GM12878 (cell line): ENCODE data around the gene TIAM1. TPM values are rescaled to one million over a fixed set of nuclear protein-coding genes. Genes with fewer than 3 reads are reported as not detected.

ENCODE experiments used
- ATAC-seq: fragments of 200-7000 bp; cut with Tn5 transposase; 3 replicates; pipeline ENCODE4 v1.9.1; 2020; ENCODE audit warnings: mild to moderate bottlenecking, moderate library complexity
- BruUV-seq: library from RNA; stranded (reverse); fragments of 400-500 nt; replicated peaks from 2 replicates; lab custom pipeline; 2021; lab: Mats Ljungman, UMichigan
- CTCF ChIA-PET: fragments of 300-600 bp; sonication (Branson Sonifier 250); formaldehyde crosslinking; extraction: SDS; loops from one replicate; lab custom pipeline; 2021; ENCODE audit warnings: inconsistent platforms; lab: Yijun Ruan, JAX
- POLR2A ChIA-PET: fragments of 350-600 bp; formaldehyde crosslinking; extraction: SDS; loops from one replicate; lab custom pipeline; 2021; ENCODE audit warnings: inconsistent platforms; lab: Charles Lee
- RAD21 ChIA-PET: fragments of 300-600 bp; sonication (Branson Sonifier 250); formaldehyde crosslinking; loops from one replicate; lab custom pipeline; 2023; ENCODE audit warnings: antibody characterized with exemption; ENCODE audit not compliant: unreplicated experiment; lab: Charles Lee
- SMC1A ChIA-PET: fragments of 300-600 bp; sonication (Branson Sonifier 250); formaldehyde crosslinking; loops from one replicate; lab custom pipeline; 2023; ENCODE audit not compliant: unreplicated experiment, uncharacterized antibody; lab: Charles Lee
- DNase-seq: peaks from one replicate; pipeline ENCODE4 v3.0.0-alpha.2; 2011; ENCODE audit warnings: low read depth, low spot score
- FAIRE-seq: peaks from 3 replicates; lab custom pipeline; 2011; peaks lifted over from hg19 to GRCh38; lab: Jason Lieb, UNC
- H2AFZ ChIP-seq: 2 replicates; pipeline ENCODE4 v1.6.0; 2011; ENCODE audit warnings: low read depth, low read length, control low read depth; ENCODE audit not compliant: control insufficient read depth
- H3K27ac ChIP-seq: 2 replicates; pipeline ENCODE4 v1.5.1; 2011; ENCODE audit warnings: control low read depth; ENCODE audit not compliant: control insufficient read depth, insufficient read depth
- H3K27me3 ChIP-seq, 2 experiments: replicated peaks in 1 of 2; 2 replicates each; pipeline versions ENCODE4 v1.6.0 to v1.6.1; 2011; ENCODE audit warnings: low read length in 1 of 2; ENCODE audit not compliant: control insufficient read depth in 2 of 2, insufficient read depth in 2 of 2
- H3K36me3 ChIP-seq, 2 experiments: 2 replicates each; pipeline ENCODE4 v1.5.1; 2011; ENCODE audit warnings: low read length in 1 of 2; ENCODE audit not compliant: control insufficient read depth in 2 of 2, insufficient read depth in 2 of 2
- H3K4me1 ChIP-seq: 2 replicates; pipeline ENCODE4 v1.6.1; 2011; ENCODE audit warnings: mild to moderate bottlenecking, low read length, moderate library complexity, mixed read lengths; ENCODE audit not compliant: control insufficient read depth, insufficient read depth
- H3K4me2 ChIP-seq: 2 replicates; pipeline ENCODE4 v1.6.0; 2011; ENCODE audit warnings: control low read depth; ENCODE audit not compliant: control insufficient read depth, insufficient read depth
- H3K4me3 ChIP-seq: fragments of 200-600 bp; sonication (generic); 2 replicates; pipeline ENCODE4 v1.5.1; 2016
- H3K79me2 ChIP-seq: 2 replicates; pipeline ENCODE4 v1.6.0; 2011; ENCODE audit warnings: low read length; ENCODE audit not compliant: control insufficient read depth, insufficient read depth
- H3K9ac ChIP-seq: 2 replicates; pipeline ENCODE4 v1.8.0; 2011; ENCODE audit warnings: low read length, control low read depth, mixed read lengths; ENCODE audit not compliant: control insufficient read depth, insufficient read depth
- H3K9me3 ChIP-seq: replicated peaks from 3 replicates; pipeline ENCODE4 v1.5.1; 2011; ENCODE audit warnings: mild to moderate bottlenecking, low read length; ENCODE audit not compliant: control insufficient read depth, insufficient read depth
- H4K20me1 ChIP-seq: 2 replicates; pipeline ENCODE4 v1.6.0; 2011; ENCODE audit not compliant: control insufficient read depth, insufficient read depth
- EP300 ChIP-seq, 2 experiments: fragments of 150-350 bp in 1 of 2; IDR thresholded peaks; 2 replicates each; pipeline ENCODE4 v1.6.1; 2011 to 2012; ENCODE audit warnings: low read depth in 2 of 2, low read length in 2 of 2, borderline replicate concordance in 1 of 2, improper control_type of control experiment in 1 of 2, inconsistent platforms in 1 of 2; ENCODE audit not compliant: control insufficient read depth in 1 of 2
- FOXK2 ChIP-seq: fragments of 450-650 bp; IDR thresholded peaks from 2 replicates; pipeline ENCODE4 v1.6.1; 2017; ENCODE audit warnings: mild to moderate bottlenecking, moderate library complexity
- IRF4 ChIP-seq: IDR thresholded peaks from 2 replicates; pipeline ENCODE4 v1.6.1; 2011; ENCODE audit warnings: low read depth, low read length
- KLF5 ChIP-seq: fragments of 450-650 bp; IDR thresholded peaks from 2 replicates; pipeline ENCODE4 v1.6.1; 2014; ENCODE audit warnings: mild to moderate bottlenecking; ENCODE audit not compliant: partially characterized antibody
- NR2C1 ChIP-seq: fragments of 450-650 bp; IDR thresholded peaks from 2 replicates; pipeline ENCODE4 v1.6.1; 2017; ENCODE audit warnings: antibody characterized with exemption, mild to moderate bottlenecking, moderate library complexity
- WGBS: methylation state at CpG from one replicate; pipeline ENCODE4 v1.1.6; 2016; ENCODE audit warnings: low lambda C conversion rate; ENCODE audit not compliant: insufficient replicate concordance, insufficient coverage; ENCODE audit errors: missing lambda C conversion rate; 5-methylcytosine and 5-hydroxymethylcytosine counted together
- in situ Hi-C: fragments of 300-500 bp; cut with MboI; formaldehyde crosslinking; loops from 9 replicates; pipeline ENCODE4 v1.14.3; 2018; ENCODE audit warnings: mixed read lengths
- intact Hi-C: fragments of 100-400 bp; cut with micrococcal nuclease; formaldehyde crosslinking; loops from one replicate; pipeline ENCODE4 v1.14.2; 2022; ENCODE audit not compliant: unreplicated experiment
- polyA plus RNA-seq, 11 experiments: library from polyadenylated mRNA; depleted of rRNA in 4 of 11; unstranded in 6 of 11; stranded (reverse) in 5 of 11; fragments of >200 nt; fragmentation: Nextera tagmentation in 4 of 11; fragmentation: Illumina TruSeq in 1 of 11; extraction: Ambion mirVana in 4 of 11; extraction: Trizol in 1 of 11; gene quantifications; 1 replicate in 1 of 11; 2 replicates in 10 of 11; pipeline versions ENCODE4 v1.2.1 to v1.2.3, GENCODE V29; 2011 to 2016; ENCODE audit warnings: inconsistent platforms in 2 of 11, missing spikeins in 2 of 11, low read depth in 1 of 11
- total RNA-seq, 4 experiments: library from RNA; depleted of rRNA in 3 of 4; stranded (reverse); fragments of >200 nt in 3 of 4; fragmentation: Illumina TruSeq in 1 of 4; extraction: Trizol in 1 of 4; gene quantifications; 2 replicates each; pipeline versions ENCODE4 v1.2.1 to v1.2.3, GENCODE V29; 2013 to 2021
- TF ChIP-seq, protein P1 (sequence below): fragments of 450-650 bp; IDR thresholded peaks from 2 replicates; pipeline ENCODE4 v1.6.1; 2018; ENCODE audit warnings: mild to moderate bottlenecking, low read depth, moderate library complexity; ENCODE audit not compliant: partially characterized antibody

Gene TIAM1
- total and polyA plus RNA-seq, 10 of the 15 experiments (the other 5 are each of a cell fraction or from before 2014, with no cell fraction given), result 0.31 to 35.9 (median 0.78) TPM

DNA sequence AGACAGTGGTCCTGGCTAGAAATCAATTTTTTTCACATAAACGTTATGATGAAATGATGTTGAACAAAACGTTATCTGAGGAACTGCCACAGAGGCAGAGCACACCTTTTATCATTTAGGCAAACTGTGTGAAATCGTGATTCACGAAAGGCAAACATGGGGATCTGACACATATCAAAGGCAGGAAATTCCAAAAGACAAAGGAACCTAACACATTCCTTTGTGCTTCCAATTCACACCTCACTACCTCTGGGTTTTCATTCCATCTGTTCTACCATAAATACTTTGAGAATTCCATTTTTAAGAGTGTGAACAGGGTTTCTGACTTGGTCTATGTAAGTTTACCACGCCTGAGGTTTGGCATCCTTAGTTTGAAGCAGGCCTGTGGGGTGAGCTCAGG is 186.3 kb downstream of the TIAM1 start:
- Histone ChIP-seq H2AFZ (no peak overlapping the region), H3K4me1 (no peaks in the 10 kb centered on the region), H3K4me2 (no peak overlapping the region), H3K27me3 (no peaks in the 10 kb centered on the region), H3K36me3 (no peaks in the 10 kb centered on the region), H3K4me3 (no peak overlapping the region), H3K79me2 (no peaks in the 10 kb centered on the region), H3K27ac (no peak overlapping the region), H3K9me3 (0 out of 3 replicates have a peak, but pooled peaks cover 1% of the 10 kb centered on the region), H3K9ac (no peak overlapping the region), H4K20me1 (no peaks in the 10 kb centered on the region)
- no peak for TF ChIP-seq FOXK2
- no peak for TF ChIP-seq IRF4
- TF ChIP-seq, protein P1, sequence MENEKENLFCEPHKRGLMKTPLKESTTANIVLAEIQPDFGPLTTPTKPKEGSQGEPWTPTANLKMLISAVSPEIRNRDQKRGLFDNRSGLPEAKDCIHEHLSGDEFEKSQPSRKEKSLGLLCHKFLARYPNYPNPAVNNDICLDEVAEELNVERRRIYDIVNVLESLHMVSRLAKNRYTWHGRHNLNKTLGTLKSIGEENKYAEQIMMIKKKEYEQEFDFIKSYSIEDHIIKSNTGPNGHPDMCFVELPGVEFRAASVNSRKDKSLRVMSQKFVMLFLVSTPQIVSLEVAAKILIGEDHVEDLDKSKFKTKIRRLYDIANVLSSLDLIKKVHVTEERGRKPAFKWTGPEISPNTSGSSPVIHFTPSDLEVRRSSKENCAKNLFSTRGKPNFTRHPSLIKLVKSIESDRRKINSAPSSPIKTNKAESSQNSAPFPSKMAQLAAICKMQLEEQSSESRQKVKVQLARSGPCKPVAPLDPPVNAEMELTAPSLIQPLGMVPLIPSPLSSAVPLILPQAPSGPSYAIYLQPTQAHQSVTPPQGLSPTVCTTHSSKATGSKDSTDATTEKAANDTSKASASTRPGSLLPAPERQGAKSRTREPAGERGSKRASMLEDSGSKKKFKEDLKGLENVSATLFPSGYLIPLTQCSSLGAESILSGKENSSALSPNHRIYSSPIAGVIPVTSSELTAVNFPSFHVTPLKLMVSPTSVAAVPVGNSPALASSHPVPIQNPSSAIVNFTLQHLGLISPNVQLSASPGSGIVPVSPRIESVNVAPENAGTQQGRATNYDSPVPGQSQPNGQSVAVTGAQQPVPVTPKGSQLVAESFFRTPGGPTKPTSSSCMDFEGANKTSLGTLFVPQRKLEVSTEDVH, result no peak
- TF ChIP-seq KLF5, result no peak
- no peak for TF ChIP-seq NR2C1
- TF ChIP-seq EP300 (IDR thresholded peaks at IDR 0.05; ENCODE audit: borderline replicate concordance in 1 of 2, control insufficient read depth in 1 of 2, low read depth in 2 of 2, low read length in 2 of 2), result no peak
- RAD21 ChIA-PET, result no interaction called here
- 33% methylated on average over 5 of the region's 5 CpGs for WGBS
- SMC1A ChIA-PET, result no interaction called here
- ATAC-seq, result no peak
- no peak for DNase-seq
- in situ Hi-C loops (no loop called here), intact Hi-C loops (no loop called here)
- POLR2A ChIA-PET, result no interaction called here
- CTCF ChIA-PET, result interaction anchor here (0.5 to 2.0 kb wide), 2 partner anchors 22 to 813 kb away, joined by 3 to 8 read pairs; no protein-coding TSS in a partner anchor
- BruUV-seq, result no TSS peak
- no peak for FAIRE-seq
